Caco-2 (cell line): ENCODE measurements around the gene SLIT3. TPM values are rescaled to one million over a fixed set of nuclear protein-coding genes. Genes with fewer than 3 reads are reported as not detected.

ENCODE experiments used
- BruUV-seq: library from RNA; stranded (reverse); fragments of 400-500 nt; replicated peaks from 2 replicates; lab custom pipeline; 2021; lab: Mats Ljungman, UMichigan
- CTCF ChIA-PET: fragments of 300-600 bp; sonication (Branson Sonifier 250); formaldehyde crosslinking; loops from one replicate; lab custom pipeline; 2022; ENCODE audit warnings: antibody characterized with exemption; lab: Charles Lee
- POLR2A ChIA-PET: fragments of 300-600 bp; sonication (Branson Sonifier 250); formaldehyde crosslinking; loops from one replicate; lab custom pipeline; 2022; ENCODE audit warnings: antibody characterized with exemption; lab: Charles Lee
- DNase-seq, 2 experiments: peaks; one replicate each; pipeline versions ENCODE4 v3.0.0 to v3.0.0-alpha.2; 2020 to 2022
- H3K27me3 ChIP-seq: replicated peaks from 2 replicates; pipeline ENCODE4 v1.6.0; 2011; ENCODE audit warnings: low read length; ENCODE audit not compliant: control insufficient read depth, insufficient read depth
- H3K36me3 ChIP-seq: 2 replicates; pipeline ENCODE4 v1.5.1; 2011; ENCODE audit warnings: low read length; ENCODE audit not compliant: control insufficient read depth, insufficient read depth
- H3K4me1 ChIP-seq: fragments of 250-450 bp; sonication (Bioruptor Pico); 2 replicates; pipeline ENCODE4 v1.5.1; 2020; ENCODE audit warnings: mild to moderate bottlenecking
- H3K4me3 ChIP-seq: 2 replicates; pipeline ENCODE4 v1.5.1; 2011; ENCODE audit warnings: low read depth, mild to moderate bottlenecking, control low read depth, low read length
- H3K9me3 ChIP-seq: fragments of 250-450 bp; sonication (Bioruptor Pico); 2 replicates; pipeline ENCODE4 v1.5.1; 2020; ENCODE audit warnings: mild to moderate bottlenecking, moderate library complexity
- H3K27ac Mint-ChIP-seq: one replicate; pipeline ENCODE4 v1.8.0; 2022; ENCODE audit warnings: mixed read lengths; ENCODE audit not compliant: unreplicated experiment
- H3K27me3 Mint-ChIP-seq: one replicate; pipeline ENCODE4 v1.8.0; 2022; ENCODE audit warnings: mixed read lengths; ENCODE audit not compliant: insufficient read depth, unreplicated experiment
- H3K36me3 Mint-ChIP-seq: one replicate; pipeline ENCODE4 v1.8.0; 2022; ENCODE audit warnings: mild to moderate bottlenecking, mixed read lengths; ENCODE audit not compliant: insufficient read depth, unreplicated experiment
- H3K4me1 Mint-ChIP-seq: one replicate; pipeline ENCODE4 v1.8.0; 2022; ENCODE audit warnings: low read depth, mixed read lengths; ENCODE audit not compliant: unreplicated experiment
- H3K4me3 Mint-ChIP-seq: one replicate; pipeline ENCODE4 v1.8.0; 2022; ENCODE audit warnings: mild to moderate bottlenecking, moderate library complexity, mixed read lengths; ENCODE audit not compliant: unreplicated experiment
- H3K9me3 Mint-ChIP-seq: one replicate; pipeline ENCODE4 v1.8.0; 2022; ENCODE audit warnings: mixed read lengths; ENCODE audit not compliant: unreplicated experiment
- intact Hi-C: fragments of 100-400 bp; cut with micrococcal nuclease; formaldehyde crosslinking; loops from one replicate; pipeline ENCODE4 v1.10.0; 2022; ENCODE audit not compliant: unreplicated experiment
- total RNA-seq: library from RNA; stranded (reverse); gene quantifications from 2 replicates; pipeline ENCODE4 v1.2.3, GENCODE V29; 2022
- TF ChIP-seq, protein P1 (sequence below), 2 experiments: fragments of 200-600 bp in 1 of 2; IDR thresholded peaks; 1 replicate in 1 of 2; 2 replicates in 1 of 2; pipeline versions ENCODE4 v1.5.1 to v1.8.0; 2011 to 2022; ENCODE audit warnings: antibody characterized with exemption in 1 of 2, control low read depth in 1 of 2, inconsistent platforms in 1 of 2, low read depth in 1 of 2, low read length in 1 of 2, mild to moderate bottlenecking in 1 of 2, moderate library complexity in 1 of 2; ENCODE audit not compliant: insufficient read depth in 1 of 2, severe bottlenecking in 1 of 2, unreplicated experiment in 1 of 2

The SLIT3 gene
- total RNA-seq, 1 experiment from 2014 or later = 2.1 TPM

DNA sequence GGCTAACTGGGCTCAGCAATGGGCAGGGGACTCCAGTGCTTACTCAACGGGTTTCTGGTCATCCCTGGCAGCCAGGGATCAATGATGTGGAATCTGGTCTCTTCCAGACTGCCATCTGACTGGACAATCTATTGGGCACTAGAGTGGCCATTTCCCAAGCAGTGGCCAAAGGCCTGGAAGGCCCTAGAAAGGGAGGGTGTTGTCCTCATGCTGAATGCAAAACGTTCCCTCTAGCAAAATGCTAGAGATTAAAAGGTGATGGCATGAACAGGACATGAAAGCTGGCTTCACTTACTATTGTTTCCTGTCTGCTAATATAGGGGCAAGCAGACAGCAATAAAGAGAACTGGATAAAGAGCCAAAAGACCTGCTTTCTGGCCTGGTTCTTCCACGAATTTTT is 467.6 kb downstream of the SLIT3 start:
- Histone ChIP-seq H3K9me3 (no peaks in the 10 kb centered on the region), H3K4me1 (no peaks in the 10 kb centered on the region), H3K36me3 (no peaks in the 10 kb centered on the region), H3K27me3 (no peaks in the 10 kb centered on the region), H3K4me3 (no peak overlapping the region)
- ChIA-PET POLR2A (no interaction called here), CTCF (no interaction called here)
- Mint-ChIP-seq H3K36me3 (no peaks in the 10 kb centered on the region), H3K27ac (no peak overlapping the region), H3K4me3 (no peak overlapping the region), H3K9me3 (no peaks in the 10 kb centered on the region), H3K27me3 (peaks cover 3% of the 10 kb centered on the region), H3K4me1 (no peaks in the 10 kb centered on the region)
- no TSS peak for BruUV-seq
- no peak for DNase-seq
- TF ChIP-seq, protein P1, sequence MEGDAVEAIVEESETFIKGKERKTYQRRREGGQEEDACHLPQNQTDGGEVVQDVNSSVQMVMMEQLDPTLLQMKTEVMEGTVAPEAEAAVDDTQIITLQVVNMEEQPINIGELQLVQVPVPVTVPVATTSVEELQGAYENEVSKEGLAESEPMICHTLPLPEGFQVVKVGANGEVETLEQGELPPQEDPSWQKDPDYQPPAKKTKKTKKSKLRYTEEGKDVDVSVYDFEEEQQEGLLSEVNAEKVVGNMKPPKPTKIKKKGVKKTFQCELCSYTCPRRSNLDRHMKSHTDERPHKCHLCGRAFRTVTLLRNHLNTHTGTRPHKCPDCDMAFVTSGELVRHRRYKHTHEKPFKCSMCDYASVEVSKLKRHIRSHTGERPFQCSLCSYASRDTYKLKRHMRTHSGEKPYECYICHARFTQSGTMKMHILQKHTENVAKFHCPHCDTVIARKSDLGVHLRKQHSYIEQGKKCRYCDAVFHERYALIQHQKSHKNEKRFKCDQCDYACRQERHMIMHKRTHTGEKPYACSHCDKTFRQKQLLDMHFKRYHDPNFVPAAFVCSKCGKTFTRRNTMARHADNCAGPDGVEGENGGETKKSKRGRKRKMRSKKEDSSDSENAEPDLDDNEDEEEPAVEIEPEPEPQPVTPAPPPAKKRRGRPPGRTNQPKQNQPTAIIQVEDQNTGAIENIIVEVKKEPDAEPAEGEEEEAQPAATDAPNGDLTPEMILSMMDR (IDR thresholded peaks at IDR 0.05; ENCODE audit: insufficient read depth in 1 of 2, low read depth in 1 of 2, low read length in 1 of 2, severe bottlenecking in 1 of 2, unreplicated experiment in 1 of 2) = no peak
- intact Hi-C loops = no loop called here

DNA sequence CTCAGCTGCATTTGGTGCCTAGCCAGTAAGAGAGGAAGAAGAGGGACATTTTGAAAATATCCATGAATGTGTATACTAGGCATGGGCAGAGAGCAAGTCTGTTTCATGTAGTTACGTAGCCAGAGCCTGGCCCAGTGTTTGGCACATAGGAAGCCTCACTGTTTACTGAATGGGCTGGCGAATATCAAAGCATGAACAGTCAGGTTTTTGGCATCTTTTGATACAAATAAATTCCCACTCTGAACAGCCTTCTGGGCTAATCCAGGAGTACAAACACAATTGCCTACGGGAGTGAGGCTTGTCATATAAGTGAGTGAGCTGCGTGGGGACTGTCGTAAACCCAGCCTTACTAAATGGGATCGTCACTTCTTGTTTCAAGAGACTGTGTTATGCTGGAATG is 468.6 kb downstream of the SLIT3 start:
- H3K27ac Mint-ChIP-seq = no peak overlapping the region
- H3K27me3 Mint-ChIP-seq = no peaks in the 10 kb centered on the region
- DNase-seq = no peak
- H3K4me1 Mint-ChIP-seq = no peaks in the 10 kb centered on the region
- H3K4me3 Mint-ChIP-seq = no peak overlapping the region
- H3K27me3 ChIP-seq = no peaks in the 10 kb centered on the region
- no peaks in the 10 kb centered on the region for H3K36me3 ChIP-seq
- BruUV-seq = no TSS peak
- no peaks in the 10 kb centered on the region for H3K9me3 ChIP-seq
- TF ChIP-seq, protein P1 (IDR thresholded peaks at IDR 0.05; ENCODE audit: insufficient read depth in 1 of 2, low read depth in 1 of 2, low read length in 1 of 2, severe bottlenecking in 1 of 2, unreplicated experiment in 1 of 2) = no peak
- ChIA-PET CTCF (no interaction called here), POLR2A (no interaction called here)
- H3K4me1 ChIP-seq = no peaks in the 10 kb centered on the region
- intact Hi-C loops = no loop called here
- no peaks in the 10 kb centered on the region for H3K36me3 Mint-ChIP-seq
- H3K9me3 Mint-ChIP-seq = no peaks in the 10 kb centered on the region
- H3K4me3 ChIP-seq = no peak overlapping the region

DNA sequence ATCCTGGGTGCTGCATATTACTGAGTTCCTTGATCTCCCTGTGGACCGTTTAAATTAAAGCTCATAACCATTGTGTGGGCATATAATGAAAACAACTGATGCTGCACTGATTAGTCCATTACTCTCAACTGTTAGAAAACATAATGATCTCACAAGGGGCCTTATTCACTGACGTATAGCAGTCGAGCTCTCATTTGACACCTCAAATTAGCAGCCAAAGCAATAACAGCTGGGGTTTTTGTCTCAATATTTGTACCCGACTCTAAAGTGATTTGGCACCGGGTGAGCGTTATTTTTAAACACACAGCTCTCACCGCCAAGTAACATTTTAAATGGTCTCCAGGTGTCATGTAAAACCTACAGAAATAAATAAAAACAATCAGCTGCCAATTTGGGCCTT is 469.6 kb downstream of the SLIT3 start:
- Histone ChIP-seq H3K9me3 (no peaks in the 10 kb centered on the region), H3K36me3 (no peaks in the 10 kb centered on the region), H3K4me1 (no peaks in the 10 kb centered on the region), H3K4me3 (no peak overlapping the region), H3K27me3 (no peaks in the 10 kb centered on the region)
- no peak overlapping the region for H3K27ac Mint-ChIP-seq
- H3K4me1 Mint-ChIP-seq = no peaks in the 10 kb centered on the region
- H3K4me3 Mint-ChIP-seq = no peak overlapping the region
- DNase-seq = no peak
- H3K9me3 Mint-ChIP-seq = no peaks in the 10 kb centered on the region
- H3K36me3 Mint-ChIP-seq = no peaks in the 10 kb centered on the region
- intact Hi-C loops = no loop called here
- no peaks in the 10 kb centered on the region for H3K27me3 Mint-ChIP-seq
- CTCF ChIA-PET = no interaction called here
- no TSS peak for BruUV-seq
- POLR2A ChIA-PET = no interaction called here
- TF ChIP-seq, protein P1 (IDR thresholded peaks at IDR 0.05; ENCODE audit: insufficient read depth in 1 of 2, low read depth in 1 of 2, low read length in 1 of 2, severe bottlenecking in 1 of 2, unreplicated experiment in 1 of 2) = no peak
